ENCODE results near the gene GOLT1A.
A peak's percentile ranks its signal among the peaks of the same experiment; 100 is the strongest.

GOLT1A gene

DNA sequence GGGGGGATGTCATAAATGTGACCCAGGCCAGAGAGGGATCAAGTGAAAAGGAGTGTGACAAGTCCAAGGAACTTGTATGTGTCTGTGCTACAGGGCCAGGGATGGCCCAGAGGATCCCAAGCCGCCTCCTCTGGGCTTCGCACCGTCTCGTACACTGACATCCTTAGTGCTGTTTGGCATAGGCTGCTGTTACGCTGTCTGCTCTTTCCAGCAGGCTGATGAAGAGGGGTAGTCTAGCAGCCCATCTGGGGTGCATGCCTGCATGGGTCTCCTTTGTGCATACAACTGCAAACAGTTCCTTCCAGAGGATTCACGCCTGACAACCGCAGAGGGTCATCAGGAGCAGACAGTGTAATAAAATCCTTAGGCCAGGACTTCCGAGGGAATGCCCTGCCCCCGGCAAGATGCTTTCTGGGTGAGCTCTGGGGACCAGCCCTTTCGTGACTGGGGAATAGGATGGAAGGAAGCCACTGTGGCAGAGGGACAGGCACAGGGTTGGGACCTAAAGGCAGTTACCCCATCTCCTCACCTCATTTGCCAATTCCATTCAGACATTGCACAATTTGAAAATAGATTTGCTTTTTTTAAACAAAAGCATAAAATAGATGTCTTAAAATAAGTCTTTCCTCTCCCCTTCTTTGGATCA lies 6.3 kb upstream of the GOLT1A start:
- no peak for DNase-seq (ENCODE audit: low read depth in 2 of 2, low spot score in 1 of 2)

DNA sequence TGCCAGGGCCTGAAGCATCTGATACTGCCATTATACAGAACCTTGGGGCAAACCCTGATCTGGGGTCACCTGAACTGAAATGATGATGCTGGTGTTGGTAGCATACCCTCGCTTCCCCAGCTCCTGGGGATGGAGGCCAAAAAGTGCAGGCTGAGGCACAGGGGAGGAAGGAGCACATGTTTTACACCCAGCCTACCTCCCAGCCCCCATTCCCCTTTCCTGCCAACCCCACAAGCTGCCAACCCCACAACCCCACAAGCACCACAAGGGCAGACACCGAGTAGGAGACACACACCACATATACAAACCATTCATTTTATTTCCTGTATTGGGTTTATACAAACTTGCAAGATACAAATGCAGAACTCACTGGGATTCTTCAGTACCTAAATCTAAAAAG lies 4.8 kb upstream of the GOLT1A start:
- DNase-seq (ENCODE audit: low read depth in 2 of 2, low spot score in 1 of 2) = no peak

DNA sequence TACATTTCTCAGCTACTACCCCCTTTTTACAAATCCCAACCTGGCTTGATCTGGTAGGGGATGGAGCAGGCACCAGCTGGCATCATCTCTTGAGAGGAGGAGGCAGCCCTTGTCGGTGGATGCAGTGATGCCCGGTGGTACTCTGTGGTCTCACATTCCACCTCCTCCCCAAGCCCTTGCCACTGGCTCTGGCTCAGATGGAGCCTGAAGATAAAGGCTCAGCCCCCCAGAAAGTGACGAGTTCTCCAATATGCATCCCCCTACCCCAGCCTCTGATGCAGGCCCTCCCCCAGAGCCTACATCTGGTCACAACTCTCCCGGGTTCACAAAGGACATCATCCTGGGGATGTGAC lies 3.8 kb upstream of the GOLT1A start:
- no peak for DNase-seq (ENCODE audit: low read depth in 2 of 2, low spot score in 1 of 2)

DNA sequence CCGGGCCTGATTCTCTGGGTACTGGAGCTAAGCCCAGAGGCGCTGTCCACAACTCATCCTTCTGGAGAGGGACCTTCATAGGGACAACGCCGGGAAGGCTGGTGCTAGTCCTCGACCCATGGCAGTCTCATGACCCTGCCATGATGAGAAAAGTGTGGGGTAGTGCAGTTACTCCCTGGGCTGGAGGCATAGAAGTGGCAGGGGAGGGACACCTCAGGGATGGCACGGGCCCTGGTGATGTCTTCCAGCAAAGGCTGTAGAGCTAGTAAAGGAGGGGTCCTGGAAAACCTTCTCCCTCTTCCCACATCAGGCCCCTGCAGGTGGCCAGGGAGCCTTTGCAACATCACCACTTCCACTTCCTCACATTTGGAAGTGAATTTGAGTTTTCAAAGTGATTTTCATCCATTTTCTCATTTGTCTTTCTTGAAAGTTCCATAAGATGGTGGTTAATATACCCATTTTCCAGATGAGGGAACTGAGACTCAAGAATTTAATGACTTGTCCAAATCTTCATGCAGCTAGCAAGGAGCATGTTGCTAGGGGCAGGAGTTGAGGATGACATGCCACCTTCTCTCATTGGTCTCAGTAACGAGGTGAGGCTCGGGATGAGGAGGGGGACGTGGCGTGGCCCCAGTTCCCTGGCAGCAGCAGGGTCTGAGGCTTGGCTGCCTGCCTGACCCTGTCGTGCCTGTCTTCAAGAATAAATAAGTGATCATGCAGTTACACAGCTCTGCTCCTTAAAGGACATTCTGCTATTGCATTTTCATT lies 3.3 kb upstream of the GOLT1A start:
- no peak for DNase-seq (ENCODE audit: low read depth in 2 of 2, low spot score in 1 of 2)

DNA sequence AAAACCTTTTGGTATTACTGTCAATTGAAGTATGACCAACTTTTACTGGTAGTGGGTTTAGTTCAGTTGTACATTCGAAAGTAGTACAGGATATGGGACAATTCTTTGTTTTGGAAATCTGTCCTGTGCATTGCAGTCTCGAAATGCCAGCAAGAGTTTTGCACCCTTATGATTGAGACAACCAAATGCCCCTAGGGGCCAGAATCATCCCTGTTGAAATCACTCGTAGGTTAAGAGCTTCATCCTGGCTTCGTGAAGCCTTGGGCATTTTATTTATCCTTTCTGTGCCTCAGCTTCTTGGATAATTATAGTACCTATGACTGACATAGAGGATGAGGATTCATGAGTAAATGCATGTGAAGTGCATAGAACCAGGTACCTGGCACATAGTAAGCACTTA lies 2.4 kb upstream of the GOLT1A start:
- DNase-seq (ENCODE audit: low read depth in 2 of 2, low spot score in 1 of 2) = no peak

DNA sequence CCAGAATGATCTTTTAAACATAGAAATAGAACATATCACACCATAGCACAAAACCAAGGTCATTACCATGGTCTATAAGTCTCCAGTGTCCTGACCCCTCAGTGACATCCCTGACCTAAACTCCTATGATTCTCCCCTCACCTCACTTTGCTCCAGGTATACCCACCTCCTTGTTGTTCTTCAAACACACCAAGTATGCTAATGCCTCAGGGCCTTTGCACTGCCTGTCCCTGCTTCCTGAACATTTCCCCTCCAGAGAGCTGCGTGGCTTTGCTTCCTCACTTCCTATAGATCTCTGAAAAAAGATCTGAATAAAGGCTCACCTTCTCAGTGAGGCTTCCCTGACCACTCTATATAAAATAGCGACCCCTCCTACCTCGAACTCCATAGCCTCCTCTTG lies 1.1 kb downstream of the GOLT1A start:
- no peak for DNase-seq (ENCODE audit: low read depth in 2 of 2, low spot score in 1 of 2)

DNA sequence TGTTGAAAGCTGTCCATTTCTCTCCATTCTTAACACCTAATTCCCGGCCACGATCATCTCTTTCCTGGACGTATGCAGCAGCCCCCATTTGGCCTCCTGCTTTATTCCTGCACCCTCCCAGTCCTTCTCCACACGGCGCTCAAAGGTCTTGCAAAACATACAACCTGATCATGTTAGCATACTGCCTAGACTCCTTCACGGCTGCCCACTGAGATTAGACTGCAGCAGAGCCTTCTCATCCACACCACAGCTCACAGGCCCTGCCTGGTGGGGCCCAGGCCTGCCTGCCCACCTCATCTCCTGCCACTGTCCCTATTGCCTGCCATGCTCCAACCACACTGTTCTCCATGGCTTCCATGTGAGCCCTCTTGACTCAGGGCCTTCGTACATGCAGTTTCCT lies 2.7 kb downstream of the GOLT1A start:
- no peak for DNase-seq (ENCODE audit: low read depth in 2 of 2, low spot score in 1 of 2)

DNA sequence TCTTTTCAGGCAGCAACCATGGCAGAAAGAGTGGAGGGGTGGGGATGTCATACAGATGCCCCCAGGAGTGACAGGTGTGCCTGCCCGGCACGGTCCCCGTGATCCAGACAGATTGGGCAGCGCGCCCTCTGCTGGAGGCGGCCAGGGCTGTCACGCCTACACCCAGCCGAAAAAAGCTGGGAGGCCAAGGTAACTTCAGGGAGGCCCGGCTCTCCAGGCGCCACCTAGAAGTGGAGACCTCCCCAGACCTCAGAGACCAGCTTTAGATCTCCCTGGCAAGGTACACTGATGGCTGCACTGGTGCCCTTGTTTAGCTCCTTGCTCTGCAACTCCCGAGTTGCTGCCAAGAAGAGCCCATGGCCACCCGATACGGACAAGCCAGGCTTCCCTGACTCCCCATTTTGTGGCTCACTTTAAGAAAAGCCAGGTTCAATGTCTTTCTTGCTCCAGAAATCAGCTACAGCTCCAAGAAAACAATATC lies 6.6 kb downstream of the GOLT1A start:
- DNase-seq (ENCODE audit: low read depth in 2 of 2, low spot score in 1 of 2) = peak; percentile 48 to 51

DNA sequence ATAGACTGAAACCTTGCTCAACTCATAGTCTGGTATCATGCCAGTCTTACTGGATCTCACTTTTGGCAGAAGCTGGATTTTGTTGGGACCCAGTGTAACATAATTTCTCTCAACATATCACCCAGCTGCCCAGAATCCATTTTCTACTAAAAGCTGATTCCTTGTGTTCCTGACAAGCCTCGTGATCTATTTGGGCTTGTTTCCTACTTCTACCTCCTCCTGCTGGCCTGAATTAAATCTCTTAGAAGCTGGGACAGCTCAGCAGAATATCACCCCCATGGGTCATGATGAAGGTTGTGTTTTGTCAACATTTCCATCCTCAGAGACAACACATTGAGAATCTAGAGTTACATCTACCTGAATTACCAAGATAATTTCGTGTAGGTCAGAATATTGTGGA lies 7.7 kb downstream of the GOLT1A start:
- no peak for DNase-seq (ENCODE audit: low read depth in 2 of 2, low spot score in 1 of 2)

DNA sequence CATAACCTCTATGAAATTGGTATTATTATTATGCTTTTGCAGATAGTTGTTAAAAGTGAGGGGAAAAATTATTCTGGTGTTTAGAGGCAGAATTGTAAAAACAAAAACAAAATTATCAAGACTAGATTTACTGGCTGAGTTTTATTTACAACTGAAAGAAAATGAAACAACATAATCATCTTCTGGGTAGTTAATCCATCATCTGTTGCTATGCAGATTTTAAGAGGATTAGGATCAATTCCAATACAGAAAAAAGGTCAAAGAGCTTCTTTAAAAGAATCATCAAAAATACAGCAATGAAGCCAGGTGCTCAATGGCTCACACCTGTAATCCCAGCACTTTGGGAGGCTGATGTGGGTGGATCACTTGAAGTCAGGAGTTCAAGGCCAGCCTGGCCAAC lies 8.3 kb downstream of the GOLT1A start:
- no peak for DNase-seq (ENCODE audit: low read depth in 2 of 2, low spot score in 1 of 2)

DNA sequence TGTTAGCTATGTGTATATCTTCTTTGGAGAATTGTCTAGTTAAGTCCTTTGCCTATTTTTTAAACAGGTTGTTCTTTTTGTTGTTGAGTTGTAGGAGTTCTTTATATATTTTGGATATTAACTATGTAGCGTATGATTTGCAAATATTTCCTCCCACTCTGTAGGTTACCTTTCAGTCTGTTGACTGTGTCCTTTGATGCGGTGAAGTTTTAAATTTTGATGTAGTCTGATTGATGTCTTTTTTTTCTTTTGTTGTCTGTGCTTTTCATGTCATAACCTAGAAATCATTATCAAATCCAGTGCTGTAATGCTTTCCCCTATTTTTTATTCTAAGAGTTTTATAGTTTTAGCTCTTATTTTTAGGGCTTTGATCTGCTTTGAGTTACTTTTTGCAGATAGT lies 8.8 kb downstream of the GOLT1A start:
- DNase-seq (ENCODE audit: low read depth in 2 of 2, low spot score in 1 of 2) = no peak

DNA sequence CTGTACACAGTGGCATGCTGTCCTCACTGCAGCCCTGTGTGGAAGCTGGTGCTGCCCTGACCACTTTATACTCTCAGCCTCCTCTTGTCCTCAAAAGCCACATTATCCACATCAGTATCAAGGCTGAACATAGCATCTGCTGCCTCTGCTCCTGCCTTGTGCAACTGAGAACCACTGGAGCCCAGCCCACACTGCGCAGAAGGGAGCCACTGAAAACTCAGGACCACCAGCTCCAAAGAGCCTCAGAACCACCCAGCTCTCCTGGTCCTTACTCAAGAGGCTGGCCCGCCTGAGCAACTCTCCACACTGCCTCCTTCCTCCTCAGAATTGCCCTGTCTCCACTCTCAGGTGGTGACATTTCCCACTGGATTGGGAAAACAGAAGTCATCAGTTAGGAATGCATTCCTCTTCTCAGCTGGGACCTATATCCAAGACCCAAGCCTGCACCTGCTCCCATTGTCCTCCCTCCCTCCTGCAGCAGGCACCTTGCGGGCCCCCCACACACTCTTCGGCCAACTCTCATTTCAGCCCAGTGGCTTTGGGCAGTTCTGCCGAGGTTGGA lies 10.5 kb downstream of the GOLT1A start:
- no peak for DNase-seq (ENCODE audit: low read depth in 2 of 2, low spot score in 1 of 2)

DNA sequence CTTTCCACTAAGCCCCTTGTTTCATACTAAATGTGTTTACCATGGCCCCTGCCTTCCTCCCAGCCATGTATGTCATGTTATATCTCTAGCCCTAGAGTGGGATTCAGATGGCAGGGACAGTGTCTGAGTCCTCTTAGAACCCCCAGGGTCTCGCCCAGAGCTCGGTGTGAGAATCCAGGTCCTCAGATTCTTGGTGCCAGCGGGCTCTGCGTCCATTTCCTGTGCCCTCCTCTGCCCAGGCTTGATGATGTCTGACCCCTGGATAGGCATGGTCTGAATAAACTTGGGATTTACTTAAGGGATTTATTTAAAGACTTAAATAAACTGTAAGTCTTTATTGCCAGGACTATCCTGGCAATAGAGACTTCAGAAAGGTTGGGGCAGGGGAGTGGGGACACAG lies 11.3 kb downstream of the GOLT1A start:
- no peak for DNase-seq (ENCODE audit: low read depth in 2 of 2, low spot score in 1 of 2)

DNA sequence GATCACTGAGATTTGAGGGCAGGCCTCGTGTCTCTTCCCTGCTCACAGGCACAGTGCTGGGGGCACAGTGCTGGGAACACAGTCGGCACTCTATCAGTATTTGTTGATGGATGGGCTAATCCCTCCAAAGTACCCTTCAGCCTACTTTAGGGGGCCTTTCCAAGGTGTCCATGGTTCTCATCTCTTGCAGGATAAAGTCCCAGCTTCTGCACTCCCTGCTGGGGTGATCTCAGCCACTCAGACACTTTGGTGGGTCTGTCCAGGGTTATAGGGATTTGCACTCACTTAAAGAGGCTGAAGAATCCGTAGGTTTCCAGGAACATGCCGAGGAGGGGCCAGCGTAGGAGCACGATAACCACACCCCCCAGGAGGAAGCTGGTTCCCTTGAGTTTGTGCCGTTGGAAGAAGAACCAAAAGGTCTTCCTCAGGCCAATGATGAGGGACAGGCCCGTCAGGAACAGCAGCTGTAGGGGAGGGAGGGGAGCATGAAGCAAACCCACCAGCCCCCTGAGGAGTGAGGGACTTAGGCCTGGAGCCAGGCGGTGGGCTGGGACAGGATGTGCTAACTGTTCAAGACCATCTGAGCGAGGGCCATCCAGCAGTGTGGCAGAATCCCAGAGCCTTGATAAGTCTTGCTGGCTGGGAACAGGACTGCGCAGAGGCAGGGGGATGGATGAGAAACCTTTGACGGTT lies 12.3 kb downstream of the GOLT1A start:
- DNase-seq (ENCODE audit: low read depth in 2 of 2, low spot score in 1 of 2) = no peak

DNA sequence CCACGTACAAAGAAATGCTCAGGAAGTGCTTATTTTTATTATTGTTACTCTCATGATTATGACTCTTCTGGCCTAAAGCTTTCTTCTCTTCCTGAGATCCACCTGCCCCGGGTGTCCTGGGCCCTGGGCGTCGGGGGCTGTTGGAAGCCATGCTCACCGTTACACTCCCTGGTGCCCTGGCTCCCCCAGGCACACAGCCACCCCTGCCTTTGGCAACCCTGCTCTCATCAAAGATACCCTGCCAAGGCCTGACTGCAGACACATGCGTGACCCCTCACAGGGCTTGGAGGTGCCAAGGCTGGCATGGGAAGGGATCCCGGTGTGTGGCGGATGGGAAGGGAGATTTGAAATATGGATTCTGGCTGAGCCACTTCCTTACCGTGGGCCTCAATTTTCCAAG lies 14.2 kb downstream of the GOLT1A start:
- no peak for DNase-seq (ENCODE audit: low read depth in 2 of 2, low spot score in 1 of 2)

DNA sequence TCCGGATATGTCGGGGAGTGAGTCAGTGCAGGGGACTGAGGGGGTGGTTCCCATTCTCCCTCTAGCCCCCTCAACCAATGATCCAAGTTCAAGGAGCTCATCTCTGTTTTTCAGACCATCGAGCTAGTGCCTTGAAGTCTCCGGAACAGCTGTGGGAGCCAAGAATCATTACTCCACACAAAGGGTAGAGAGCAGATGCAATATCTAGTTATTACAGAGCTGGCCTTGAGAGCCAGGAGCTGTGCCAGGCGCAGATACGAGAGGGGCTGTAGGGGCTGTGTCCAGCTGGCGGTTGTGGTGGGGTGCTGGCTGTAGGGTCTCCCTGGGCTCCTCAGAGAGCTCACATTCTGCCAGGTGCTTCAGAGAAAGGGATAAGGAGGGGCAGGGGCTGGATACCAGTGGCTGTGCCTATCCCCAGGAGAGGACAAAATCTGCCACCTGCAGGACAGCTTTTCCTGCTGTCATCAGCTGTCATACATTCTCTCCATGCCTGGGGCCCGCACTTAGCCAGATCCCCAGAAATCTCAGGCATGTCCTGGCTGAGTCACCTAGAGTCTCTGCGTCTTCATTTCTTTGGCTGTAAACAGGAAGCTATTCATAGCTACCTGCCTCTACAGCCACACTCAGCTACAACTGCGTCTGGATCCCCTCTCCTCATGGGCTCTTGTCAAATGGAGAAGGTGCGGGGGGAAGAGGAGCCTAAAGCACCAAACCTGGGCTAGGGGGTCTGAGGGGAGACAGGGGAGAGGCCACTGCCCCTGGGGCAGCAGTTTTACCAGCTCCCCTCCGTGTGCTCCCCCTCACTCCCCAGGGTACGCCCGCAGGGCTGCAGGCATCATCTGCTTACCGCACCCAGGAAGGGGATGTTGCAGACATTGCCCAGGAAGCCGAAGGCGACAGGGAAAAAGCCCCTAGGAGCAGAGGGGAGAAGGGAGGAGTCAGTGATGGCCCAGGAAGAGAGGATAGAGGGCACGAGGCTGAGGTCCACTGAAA lies 15.1 kb downstream of the GOLT1A start:
- no peak for DNase-seq (ENCODE audit: low read depth in 2 of 2, low spot score in 1 of 2)

DNA sequence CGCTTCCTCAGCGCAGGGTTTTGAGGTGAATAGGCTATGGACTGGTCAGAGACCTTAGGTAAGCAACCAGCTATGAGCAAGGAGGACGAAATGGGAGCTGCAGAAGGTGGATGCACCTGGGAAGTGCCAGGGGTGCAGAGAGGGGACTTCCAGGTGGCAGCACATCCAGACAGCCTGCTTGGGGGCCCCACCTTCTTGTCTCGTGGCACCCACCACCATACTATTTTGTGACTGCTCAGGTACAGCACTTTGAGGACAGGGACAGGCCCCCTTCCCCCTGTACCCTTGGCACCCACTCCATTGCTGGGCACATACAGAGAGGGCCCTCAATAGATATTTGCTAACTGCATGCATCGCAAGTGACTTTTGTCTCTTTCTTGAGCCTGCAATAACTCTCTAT lies 16.7 kb downstream of the GOLT1A start:
- DNase-seq (ENCODE audit: low read depth in 2 of 2, low spot score in 1 of 2) = no peak

DNA sequence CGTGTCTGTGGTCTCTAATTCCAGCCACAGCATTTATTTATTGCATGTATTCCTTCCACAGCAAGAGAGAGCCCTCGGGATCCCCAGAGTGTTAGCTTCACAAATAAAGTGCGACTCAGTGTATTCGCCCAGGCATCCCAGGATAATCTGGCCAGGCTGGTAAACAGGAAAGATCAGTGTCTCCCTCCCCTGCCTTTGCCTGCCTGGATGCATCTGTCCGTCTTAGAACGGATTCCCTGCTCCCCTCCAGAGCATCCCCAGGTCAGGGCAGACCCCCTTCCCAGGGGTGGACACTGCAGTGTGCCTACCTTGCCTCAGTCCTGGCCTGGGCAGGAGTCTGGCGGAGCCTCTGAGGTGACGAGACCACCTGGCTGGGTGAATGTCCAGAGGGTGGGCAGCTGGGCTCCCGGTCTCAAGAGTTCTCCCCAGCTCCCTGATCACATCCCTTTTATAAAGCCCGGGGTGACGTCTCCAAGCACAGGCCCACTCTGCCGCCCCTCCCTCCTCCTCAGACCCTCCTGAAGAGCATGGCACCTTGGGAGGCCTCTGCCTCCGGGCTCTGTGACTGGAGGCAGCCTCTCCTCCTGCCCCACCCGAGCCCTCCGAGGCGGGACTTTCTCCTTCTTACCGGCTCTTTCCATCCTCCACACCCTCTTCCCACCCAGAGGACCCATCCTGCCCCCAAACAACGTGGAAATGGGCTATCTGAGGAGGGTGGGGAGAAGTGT lies 17.6 kb downstream of the GOLT1A start, which contains the start of gene KISS1:
KISS1 (minus strand) TSS at position 424 of the 728 bp plus-strand sequence. CDS start 3,615 bp downstream, outside the sequence.
- DNase-seq (ENCODE audit: low read depth in 2 of 2, low spot score in 1 of 2) = no peak

DNA sequence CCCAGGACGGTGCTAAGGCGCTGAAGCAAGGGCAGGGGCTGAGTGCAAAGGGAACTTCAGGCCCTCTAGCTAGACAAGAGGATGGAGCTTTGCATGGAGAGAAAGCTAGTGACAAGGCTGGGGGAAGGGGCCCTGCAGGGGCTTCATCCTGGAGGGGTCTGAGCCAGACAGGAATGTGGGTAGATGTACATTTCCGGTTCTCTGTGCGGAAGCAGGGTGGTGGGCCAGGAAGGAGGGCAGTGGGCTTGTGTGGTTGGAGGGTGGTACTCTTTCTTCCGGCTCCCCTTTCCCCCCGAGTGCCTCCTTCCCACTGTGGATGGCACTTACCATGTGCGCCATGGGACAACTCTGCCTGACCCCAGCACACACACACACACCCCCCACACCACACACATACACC lies 19.0 kb downstream of the GOLT1A start:
- no peak for DNase-seq (ENCODE audit: low read depth in 2 of 2, low spot score in 1 of 2)

DNA sequence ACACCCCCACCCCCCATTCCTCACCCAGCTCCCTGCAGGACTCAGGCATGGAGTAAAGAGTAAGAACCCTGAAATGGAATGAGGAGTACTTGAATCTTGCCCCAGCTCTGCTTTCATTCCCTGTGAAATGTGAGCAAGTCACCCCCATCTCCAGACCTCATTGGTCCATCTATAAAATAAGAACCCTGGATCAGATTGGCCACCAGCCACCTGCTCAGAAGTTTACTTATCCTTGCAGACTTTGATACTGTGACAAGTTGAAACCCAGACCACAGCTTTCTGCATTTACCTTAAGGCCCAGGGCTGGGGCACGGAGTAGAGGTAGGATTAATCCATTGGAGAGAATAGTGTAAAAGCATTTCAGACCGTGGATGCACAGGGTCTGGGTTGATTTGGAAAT lies 19.7 kb downstream of the GOLT1A start:
- DNase-seq (ENCODE audit: low read depth in 2 of 2, low spot score in 1 of 2) = no peak
